HG02759 (cell line): ENCODE measurements around the gene MAN2B1.
"Not testable (repeated sequence)": the region's sequence is repeated elsewhere in the genome, so short reads cannot be mapped to it uniquely, and the experiment has no call there.

Source experiments
- ATAC-seq: cut with Tn5 transposase; IDR thresholded peaks from one replicate; pipeline ENCODE4 v1.9.1; 2021; ENCODE audit warnings: mild to moderate bottlenecking, moderate library complexity; ENCODE audit not compliant: unreplicated experiment

The MAN2B1 gene

GRCh38 chr19:12666265-12667048 lies at the start of gene MAN2B1, which contains the start of gene WDR83:
Gene MAN2B1, minus strand, starts transcription at chr19:12666742. Its CDS starts 41 bp downstream, at chr19:12666701.
Gene WDR83, plus strand, starts transcription at chr19:12666807. Its CDS starts 2,984 bp downstream, at chr19:12669791.
- ATAC-seq = peak; percentile 61

DNA sequence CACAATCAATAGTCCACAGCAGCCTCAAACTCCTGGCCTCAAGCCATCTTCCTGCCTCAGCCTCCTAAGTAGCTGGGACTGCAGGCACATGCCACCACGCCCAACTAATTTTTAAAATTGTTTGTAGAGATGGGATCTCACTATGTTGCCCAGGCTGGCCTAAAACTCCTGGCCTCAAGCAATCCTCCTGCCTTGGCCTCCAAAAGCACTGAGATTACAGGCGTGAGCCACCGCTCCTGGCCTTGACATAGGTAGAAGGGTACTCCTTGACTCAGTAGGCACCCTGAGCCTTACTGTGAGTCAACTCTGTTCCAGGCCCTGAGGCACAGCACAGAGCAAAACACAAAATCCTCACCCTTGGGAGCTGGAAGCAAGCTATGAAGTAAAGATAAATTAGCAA lies 49.4 kb upstream of the MAN2B1 start:
- ATAC-seq = no peak

DNA sequence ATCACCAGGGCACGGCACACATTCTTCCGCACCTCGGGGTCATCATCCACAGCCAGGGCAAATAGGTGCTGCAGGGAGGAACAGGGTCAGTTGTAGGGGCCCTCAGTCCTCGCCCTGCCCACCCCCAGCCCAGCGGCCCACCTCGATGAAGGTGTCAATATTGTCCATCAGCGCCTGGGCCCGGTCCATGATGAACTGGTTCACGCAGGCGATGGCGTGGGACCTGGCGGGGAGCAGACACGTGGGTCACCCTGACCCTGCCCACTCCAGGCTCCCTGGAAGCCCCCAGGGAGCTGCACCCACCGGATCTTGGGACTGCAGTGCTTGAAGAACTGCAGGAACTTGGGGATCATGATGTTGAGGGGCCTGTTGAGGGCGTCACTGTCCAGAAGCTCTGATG lies 48.6 kb upstream of the MAN2B1 start:
- no peak for ATAC-seq

DNA sequence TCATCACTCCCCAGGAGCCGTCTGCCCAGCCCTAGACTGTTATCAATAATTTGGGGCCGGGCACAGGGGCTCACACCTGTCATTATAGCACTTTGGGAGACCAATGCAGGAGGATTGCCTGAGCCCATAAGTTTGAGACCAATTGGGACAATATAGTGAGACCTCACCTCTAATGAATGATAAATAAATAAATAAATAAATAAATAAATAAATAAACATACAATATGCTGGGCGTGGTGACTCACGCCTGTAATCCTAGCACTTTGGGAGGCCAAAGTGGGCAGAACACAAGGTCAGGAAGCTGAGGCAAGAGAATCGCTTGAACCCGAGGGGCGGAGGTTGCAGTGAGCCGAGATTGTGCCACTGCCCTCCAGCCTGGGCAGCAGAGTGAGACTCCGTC lies 46.8 kb upstream of the MAN2B1 start:
- not testable (repeated sequence) for ATAC-seq

DNA sequence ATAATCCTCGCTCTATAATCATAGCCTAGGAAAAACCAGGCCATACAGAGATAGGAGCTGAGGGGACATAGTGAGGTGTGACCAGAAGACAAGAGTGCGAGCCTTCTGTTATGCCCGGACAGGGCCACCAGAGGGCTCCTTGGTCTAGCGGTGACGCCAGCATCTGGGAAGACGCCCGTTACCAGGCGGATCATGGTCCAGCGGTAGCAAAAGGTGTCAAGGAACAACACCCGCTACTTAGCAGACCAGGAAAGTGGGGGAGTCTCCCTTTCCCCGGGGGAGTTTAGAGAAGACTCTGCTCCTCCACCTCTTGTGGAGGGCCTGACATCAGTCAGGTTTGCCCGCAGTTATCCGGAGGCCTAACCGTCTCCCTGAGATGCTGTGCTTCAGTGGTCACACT lies 45.5 kb upstream of the MAN2B1 start:
- not testable (repeated sequence) for ATAC-seq

DNA sequence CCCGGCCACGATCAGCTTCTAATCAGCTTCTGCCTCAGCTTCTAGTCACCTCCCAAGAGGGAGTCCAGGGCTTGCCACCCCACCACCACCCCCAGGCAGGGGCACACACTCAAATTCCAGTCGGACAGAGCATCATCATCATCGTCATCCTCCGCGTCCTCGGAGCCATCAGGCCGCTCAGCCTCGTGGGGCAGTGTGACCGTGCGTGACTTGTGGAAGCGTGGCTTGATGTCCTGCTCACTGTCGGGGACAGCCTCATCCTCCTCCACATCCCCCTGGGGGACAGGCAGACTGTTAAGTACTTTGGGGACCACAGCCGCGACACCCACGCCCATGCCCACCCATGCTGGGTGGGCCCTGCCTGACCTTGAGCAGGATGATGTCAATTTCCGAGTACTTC lies 44.6 kb upstream of the MAN2B1 start:
- ATAC-seq = no peak

GRCh38 chr19:12708641-12709040 lies 42.1 kb upstream of the MAN2B1 start:
- no peak for ATAC-seq

DNA sequence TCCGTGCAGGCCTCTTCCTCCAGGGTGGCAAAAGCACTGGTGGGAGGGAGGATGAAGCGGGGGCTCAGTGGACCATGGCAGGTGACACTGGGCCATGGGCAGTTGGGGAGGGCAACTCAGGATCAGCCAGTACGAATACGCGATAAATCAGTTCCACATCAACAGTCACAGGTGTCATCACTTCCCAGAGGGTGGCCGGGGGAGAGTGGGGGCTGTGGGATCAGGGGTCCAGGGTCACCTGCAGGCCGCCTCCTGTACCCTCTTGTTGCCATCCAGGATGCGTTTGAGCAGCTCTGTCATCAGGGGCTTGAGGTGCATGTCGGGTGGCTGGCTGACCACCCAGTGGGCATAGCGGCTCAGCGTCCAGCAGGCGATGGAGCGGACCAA lies 39.8 kb upstream of the MAN2B1 start:
- ATAC-seq = no peak

GRCh38 chr19:12705654-12706331 lies 39.3 kb upstream of the MAN2B1 start:
- ATAC-seq = no peak

DNA sequence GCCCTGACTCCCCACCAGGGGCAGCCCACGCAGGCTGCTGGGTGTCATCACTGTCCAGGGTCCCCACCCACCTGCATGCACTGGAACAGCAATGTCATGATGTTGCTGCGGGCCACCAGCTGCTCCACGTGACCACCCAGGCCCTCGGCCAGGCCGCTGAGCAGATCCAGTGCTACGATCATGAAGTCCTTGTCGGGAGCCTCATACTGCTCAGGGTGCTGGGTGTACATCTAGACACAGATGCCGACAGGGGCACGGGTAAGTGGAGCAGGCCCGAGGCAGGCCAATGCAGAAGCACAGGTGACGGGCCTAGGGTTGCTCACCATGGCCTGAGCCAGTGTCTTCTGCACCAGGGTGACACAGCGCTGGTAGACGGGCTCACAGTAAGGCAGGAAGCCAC lies 38.6 kb upstream of the MAN2B1 start:
- no peak for ATAC-seq

DNA sequence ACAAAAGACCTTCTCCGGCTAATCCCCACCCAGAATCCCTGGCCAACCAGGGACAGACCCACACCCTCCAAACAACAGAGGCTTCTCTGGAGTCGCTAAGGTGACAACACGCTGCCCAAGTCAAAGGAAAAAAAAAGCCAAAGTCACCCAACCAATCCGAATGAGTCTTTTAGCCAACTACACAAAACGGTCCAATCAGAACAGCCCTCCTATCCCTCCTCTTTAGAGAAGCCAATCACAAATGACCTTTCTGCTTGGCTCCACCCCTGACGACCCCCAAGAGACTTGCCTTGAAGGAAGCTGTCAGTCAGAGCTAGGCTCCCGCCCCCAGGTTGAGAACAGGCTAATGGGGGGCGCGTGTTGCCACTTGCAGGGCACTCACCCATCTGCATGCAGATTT lies 36.5 kb upstream of the MAN2B1 start:
- no peak for ATAC-seq

- ATAC-seq = no peak
Observed at GRCh38 chr19:12701596-12702282, 35.2 kb upstream of the MAN2B1 start.

- no peak for ATAC-seq
Observed at GRCh38 chr19:12698138-12698537, 31.6 kb upstream of the MAN2B1 start.

- not testable (repeated sequence) for ATAC-seq
Observed at GRCh38 chr19:12697425-12697824, 30.9 kb upstream of the MAN2B1 start.

DNA sequence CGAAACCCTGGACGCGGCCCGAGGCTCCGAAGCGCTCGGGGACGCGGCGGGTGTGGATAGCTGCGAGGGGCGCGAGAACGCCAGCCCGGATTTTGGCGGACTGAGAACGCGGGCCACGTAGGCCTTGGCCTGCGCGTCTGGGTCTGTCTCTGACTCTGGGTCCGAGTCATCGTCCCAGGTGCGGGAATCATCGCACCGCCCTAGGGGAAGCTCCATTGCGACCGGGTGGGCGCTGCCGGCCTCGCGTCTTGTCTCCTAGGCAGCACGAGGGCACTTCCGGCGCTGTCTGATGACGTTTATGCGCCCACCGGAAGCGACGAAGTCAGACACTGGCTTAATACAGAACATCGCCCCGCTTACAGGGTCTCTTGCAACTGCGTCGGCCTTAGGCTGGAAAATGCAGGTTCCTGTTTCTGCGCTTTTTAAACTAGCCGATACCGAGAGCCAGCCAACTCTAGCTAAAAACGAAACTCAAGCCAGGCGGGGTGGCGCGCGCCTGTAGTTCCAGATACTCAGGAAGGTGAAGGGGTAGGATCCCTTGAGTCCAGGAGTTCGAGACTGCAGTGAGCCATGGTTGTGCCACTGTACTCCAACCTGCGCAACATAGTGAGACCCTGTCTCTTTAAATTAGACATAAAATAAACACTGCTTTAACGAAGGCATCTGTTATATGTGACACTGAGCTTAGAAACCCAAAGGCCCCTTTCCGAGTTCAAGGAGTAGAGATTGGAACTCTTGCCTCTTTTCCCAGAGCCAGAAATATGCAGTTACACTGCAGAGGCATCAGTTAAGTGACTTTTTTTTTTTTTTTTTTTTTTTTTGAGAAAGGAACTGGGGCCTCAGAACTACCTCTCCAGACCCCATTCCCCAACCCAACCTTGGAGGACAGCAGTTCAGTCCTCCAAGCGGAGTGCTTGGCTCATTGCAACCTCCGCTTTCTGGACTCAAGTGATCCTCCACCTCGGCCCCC lies 30.1 kb upstream of the MAN2B1 start, which contains the start of gene FBXW9:
TSS of gene FBXW9 (minus strand) at position 266 of the 970 bp plus-strand sequence. CDS start at position 216, 50 bp downstream.
- peak; percentile 80 for ATAC-seq

DNA sequence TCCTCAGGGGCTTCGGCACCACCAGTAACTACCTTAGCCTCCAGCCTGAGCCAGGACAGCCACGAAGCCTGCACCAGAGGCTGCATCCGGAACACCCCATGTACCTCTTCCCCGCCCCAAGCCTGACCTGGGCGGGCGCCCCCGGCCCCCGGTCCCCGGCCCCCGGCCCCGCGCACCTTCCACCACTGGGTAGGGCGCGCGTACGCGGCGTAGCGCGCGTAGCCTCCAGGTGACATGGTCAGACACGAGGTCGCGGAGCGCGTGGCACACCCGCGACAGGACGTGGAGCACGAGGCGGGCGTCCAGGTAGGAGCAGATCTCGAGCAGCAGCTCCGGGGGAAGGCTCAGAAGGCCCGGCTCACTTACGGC lies 29.4 kb upstream of the MAN2B1 start:
- ATAC-seq = peak; percentile 7

- ATAC-seq = no peak
Observed at GRCh38 chr19:12695514-12695913, 29.0 kb upstream of the MAN2B1 start.

- ATAC-seq = no peak
Observed at GRCh38 chr19:12695096-12695495, 28.6 kb upstream of the MAN2B1 start.

DNA sequence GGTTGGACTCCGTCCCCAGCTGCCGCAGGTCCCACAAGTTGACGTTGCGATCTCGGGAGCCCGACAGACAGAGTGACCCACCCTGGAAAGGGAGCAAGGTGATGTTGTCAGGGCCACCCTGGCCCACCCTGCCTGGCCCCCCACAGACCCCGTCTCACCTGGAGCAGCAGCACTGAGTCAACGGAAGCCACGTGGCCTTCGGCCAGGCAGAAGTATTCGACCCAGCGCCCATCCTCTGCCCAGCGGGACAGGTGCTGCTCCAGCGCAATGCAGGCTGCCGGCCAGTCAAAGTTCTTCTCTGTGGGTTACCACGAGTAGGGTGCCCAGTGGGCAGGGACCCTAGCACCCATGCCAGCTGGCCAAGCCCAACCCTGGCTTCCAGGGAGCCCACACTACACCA lies 28.1 kb upstream of the MAN2B1 start:
- no peak for ATAC-seq

- no peak for ATAC-seq
Observed at GRCh38 chr19:12692960-12693359, 26.4 kb upstream of the MAN2B1 start.
